ENCODE measurements around the gene TLE4. TPM values are rescaled to one million over a fixed set of nuclear protein-coding genes. Genes with fewer than 3 reads are reported as not detected.

The TLE4 gene
- total RNA-seq, 1 donor from 2014 or later: 98.5 TPM

- Histone ChIP-seq H3K27me3 (ENCODE audit: insufficient read depth, low read length) (no peaks in the 10 kb centered on the region), H3K9me3 (ENCODE audit: insufficient read depth, low read depth, low read length) (peaks cover 3% of the 10 kb centered on the region), H3K9ac (ENCODE audit: low read length) (no peak overlapping the region), H3K27ac (ENCODE audit: low read depth, low read length) (no peak overlapping the region), H3K36me3 (ENCODE audit: insufficient read depth, low read length) (no peaks in the 10 kb centered on the region), H3K4me2 (ENCODE audit: low read length) (no peak overlapping the region), H2AFZ (ENCODE audit: low read depth, low read length) (no peak overlapping the region), H4K20me1 (ENCODE audit: insufficient read depth, low read length) (no peaks in the 10 kb centered on the region), H3K4me1 (ENCODE audit: insufficient read depth, low read length) (no peaks in the 10 kb centered on the region), H3K4me3 (ENCODE audit: insufficient read depth, low read depth, low read length) (no peak overlapping the region), H3K79me2 (ENCODE audit: insufficient read depth, low read length) (no peaks in the 10 kb centered on the region)
- no peaks in the 10 kb centered on the region for H3K36me3 Mint-ChIP-seq (ENCODE audit: low read depth, unreplicated experiment)
- no peaks in the 10 kb centered on the region for H3K27me3 Mint-ChIP-seq (ENCODE audit: low read depth, unreplicated experiment)
- no peak for TF ChIP-seq EZH2 (IDR thresholded peaks at IDR 0.05; ENCODE audit: insufficient read depth, low read length)
- TF ChIP-seq, protein P1, sequence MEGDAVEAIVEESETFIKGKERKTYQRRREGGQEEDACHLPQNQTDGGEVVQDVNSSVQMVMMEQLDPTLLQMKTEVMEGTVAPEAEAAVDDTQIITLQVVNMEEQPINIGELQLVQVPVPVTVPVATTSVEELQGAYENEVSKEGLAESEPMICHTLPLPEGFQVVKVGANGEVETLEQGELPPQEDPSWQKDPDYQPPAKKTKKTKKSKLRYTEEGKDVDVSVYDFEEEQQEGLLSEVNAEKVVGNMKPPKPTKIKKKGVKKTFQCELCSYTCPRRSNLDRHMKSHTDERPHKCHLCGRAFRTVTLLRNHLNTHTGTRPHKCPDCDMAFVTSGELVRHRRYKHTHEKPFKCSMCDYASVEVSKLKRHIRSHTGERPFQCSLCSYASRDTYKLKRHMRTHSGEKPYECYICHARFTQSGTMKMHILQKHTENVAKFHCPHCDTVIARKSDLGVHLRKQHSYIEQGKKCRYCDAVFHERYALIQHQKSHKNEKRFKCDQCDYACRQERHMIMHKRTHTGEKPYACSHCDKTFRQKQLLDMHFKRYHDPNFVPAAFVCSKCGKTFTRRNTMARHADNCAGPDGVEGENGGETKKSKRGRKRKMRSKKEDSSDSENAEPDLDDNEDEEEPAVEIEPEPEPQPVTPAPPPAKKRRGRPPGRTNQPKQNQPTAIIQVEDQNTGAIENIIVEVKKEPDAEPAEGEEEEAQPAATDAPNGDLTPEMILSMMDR (IDR thresholded peaks at IDR 0.05; ENCODE audit: insufficient read depth, low read depth, low read length): no peak
- FAIRE-seq: no peak
- no peak overlapping the region for H3K4me3 Mint-ChIP-seq (ENCODE audit: unreplicated experiment)
- no peak overlapping the region for H3K27ac Mint-ChIP-seq (ENCODE audit: unreplicated experiment)
- no peak for DNase-seq (ENCODE audit: low read depth)
- peaks cover 6% of the 10 kb centered on the region for H3K4me1 Mint-ChIP-seq (ENCODE audit: low read depth, unreplicated experiment)
- H3K9me3 Mint-ChIP-seq (ENCODE audit: unreplicated experiment): peaks cover 3% of the 10 kb centered on the region
These were observed 184.6 kb downstream of the TLE4 start for GRCh38 chr9:79756414-79756813.

- Histone ChIP-seq H3K4me1 (ENCODE audit: insufficient read depth, low read length) (no peaks in the 10 kb centered on the region), H3K79me2 (ENCODE audit: insufficient read depth, low read length) (no peaks in the 10 kb centered on the region), H3K9ac (ENCODE audit: low read length) (no peak overlapping the region), H3K9me3 (ENCODE audit: insufficient read depth, low read depth, low read length) (peaks cover under 1% of the 10 kb centered on the region), H3K4me2 (ENCODE audit: low read length) (no peak overlapping the region), H4K20me1 (ENCODE audit: insufficient read depth, low read length) (no peaks in the 10 kb centered on the region), H2AFZ (ENCODE audit: low read depth, low read length) (no peak overlapping the region), H3K27me3 (ENCODE audit: insufficient read depth, low read length) (no peaks in the 10 kb centered on the region), H3K27ac (ENCODE audit: low read depth, low read length) (no peak overlapping the region), H3K4me3 (ENCODE audit: insufficient read depth, low read depth, low read length) (no peak overlapping the region), H3K36me3 (ENCODE audit: insufficient read depth, low read length) (no peaks in the 10 kb centered on the region)
- peaks cover 3% of the 10 kb centered on the region for H3K9me3 Mint-ChIP-seq (ENCODE audit: unreplicated experiment)
- H3K4me1 Mint-ChIP-seq (ENCODE audit: low read depth, unreplicated experiment): peaks cover 6% of the 10 kb centered on the region
- no peaks in the 10 kb centered on the region for H3K27me3 Mint-ChIP-seq (ENCODE audit: low read depth, unreplicated experiment)
- FAIRE-seq: no peak
- no peak for TF ChIP-seq EZH2 (IDR thresholded peaks at IDR 0.05; ENCODE audit: insufficient read depth, low read length)
- TF ChIP-seq, protein P1 (IDR thresholded peaks at IDR 0.05; ENCODE audit: insufficient read depth, low read depth, low read length): no peak
- DNase-seq (ENCODE audit: low read depth): no peak
- no peak overlapping the region for H3K4me3 Mint-ChIP-seq (ENCODE audit: unreplicated experiment)
- H3K27ac Mint-ChIP-seq (ENCODE audit: unreplicated experiment): no peak overlapping the region
- H3K36me3 Mint-ChIP-seq (ENCODE audit: low read depth, unreplicated experiment): no peaks in the 10 kb centered on the region
These were observed 185.3 kb downstream of the TLE4 start for GRCh38 chr9:79757074-79757473.

DNA sequence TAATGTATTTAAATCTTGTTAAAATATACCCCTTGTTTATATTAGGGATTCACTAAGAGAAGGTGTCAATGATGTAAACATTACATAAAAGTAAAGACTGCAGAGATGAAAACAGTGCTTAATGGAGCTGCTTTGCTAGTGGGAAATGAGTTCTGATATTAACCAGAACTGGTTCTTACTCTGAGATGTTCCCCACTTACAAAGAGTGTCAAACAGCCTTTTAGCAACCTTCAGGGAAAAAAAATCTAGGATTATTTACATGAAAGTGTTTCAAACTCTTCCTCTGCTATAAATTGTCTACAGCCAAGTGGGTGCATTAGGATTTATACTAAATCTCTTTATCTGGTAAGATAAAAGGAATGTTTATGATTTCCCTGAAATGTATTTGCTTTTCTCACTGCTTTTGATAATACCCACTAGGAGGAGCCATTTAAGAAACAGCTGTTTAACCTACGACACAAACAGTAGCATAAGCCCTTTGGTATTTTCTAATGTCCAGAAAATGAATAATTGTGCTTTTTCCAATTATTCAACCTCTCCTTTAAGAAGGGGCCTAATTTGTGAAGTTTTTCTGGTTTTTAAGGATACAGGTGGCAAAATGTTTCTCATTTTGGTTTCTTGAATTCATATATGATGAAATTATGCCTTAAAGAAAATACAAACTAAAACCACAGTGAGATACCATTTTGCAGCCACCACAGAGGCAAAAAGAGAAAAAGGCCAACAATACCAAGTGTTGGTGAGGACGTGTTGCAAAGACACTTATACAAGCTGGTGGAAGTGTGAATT, 186.3 kb downstream of the TLE4 start:
- Histone ChIP-seq H3K4me2 (ENCODE audit: low read length) (no peak overlapping the region), H3K9me3 (ENCODE audit: insufficient read depth, low read depth, low read length) (no peaks in the 10 kb centered on the region), H3K27me3 (ENCODE audit: insufficient read depth, low read length) (no peaks in the 10 kb centered on the region), H3K79me2 (ENCODE audit: insufficient read depth, low read length) (no peaks in the 10 kb centered on the region), H3K36me3 (ENCODE audit: insufficient read depth, low read length) (no peaks in the 10 kb centered on the region), H2AFZ (ENCODE audit: low read depth, low read length) (no peak overlapping the region), H3K9ac (ENCODE audit: low read length) (no peak overlapping the region), H3K4me1 (ENCODE audit: insufficient read depth, low read length) (no peaks in the 10 kb centered on the region), H4K20me1 (ENCODE audit: insufficient read depth, low read length) (no peaks in the 10 kb centered on the region), H3K4me3 (ENCODE audit: insufficient read depth, low read depth, low read length) (no peak overlapping the region), H3K27ac (ENCODE audit: low read depth, low read length) (no peak overlapping the region)
- Mint-ChIP-seq H3K36me3 (ENCODE audit: low read depth, unreplicated experiment) (no peaks in the 10 kb centered on the region), H3K27ac (ENCODE audit: unreplicated experiment) (no peak overlapping the region), H3K4me1 (ENCODE audit: low read depth, unreplicated experiment) (peaks cover 6% of the 10 kb centered on the region), H3K4me3 (ENCODE audit: unreplicated experiment) (no peak overlapping the region), H3K27me3 (ENCODE audit: low read depth, unreplicated experiment) (no peaks in the 10 kb centered on the region), H3K9me3 (ENCODE audit: unreplicated experiment) (peaks cover 3% of the 10 kb centered on the region)
- no peak for FAIRE-seq
- TF ChIP-seq, protein P1 (IDR thresholded peaks at IDR 0.05; ENCODE audit: insufficient read depth, low read depth, low read length): peak; percentile 54
- TF ChIP-seq EZH2 (IDR thresholded peaks at IDR 0.05; ENCODE audit: insufficient read depth, low read length): no peak
- DNase-seq (ENCODE audit: low read depth): no peak
